Hematopoietic multipotent progenitor cell treated with erythropoietin and hydrocortisone succinate and interleukin-3 and kit ligand, for 6 days (in vitro differentiated cells): ENCODE results near the gene C2orf92.

Source experiments
- DNase-seq: peaks from one replicate; pipeline ENCODE4 v3.0.0-alpha.2; 2015

C2orf92 gene

DNA sequence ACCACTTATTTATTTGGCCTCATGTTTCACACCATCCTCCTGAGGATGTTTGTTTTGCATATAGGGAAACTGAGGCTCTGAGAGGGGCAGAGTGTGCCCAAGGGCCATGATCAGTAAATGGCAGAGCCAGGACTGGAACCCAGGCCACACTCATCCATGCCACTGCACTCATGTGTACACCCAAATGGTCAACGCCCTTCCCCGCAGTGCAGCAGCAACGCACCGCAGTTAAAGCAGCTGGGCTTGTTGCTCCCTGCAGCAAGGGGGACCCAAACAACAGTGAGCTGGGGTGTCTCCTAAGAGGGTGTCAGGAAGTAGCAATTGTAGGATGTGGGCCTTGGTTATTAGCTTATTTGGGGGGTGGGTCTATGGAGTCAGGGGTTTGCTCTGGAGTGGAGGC, 80.5 kb downstream of the C2orf92 start:
- no peak for DNase-seq

DNA sequence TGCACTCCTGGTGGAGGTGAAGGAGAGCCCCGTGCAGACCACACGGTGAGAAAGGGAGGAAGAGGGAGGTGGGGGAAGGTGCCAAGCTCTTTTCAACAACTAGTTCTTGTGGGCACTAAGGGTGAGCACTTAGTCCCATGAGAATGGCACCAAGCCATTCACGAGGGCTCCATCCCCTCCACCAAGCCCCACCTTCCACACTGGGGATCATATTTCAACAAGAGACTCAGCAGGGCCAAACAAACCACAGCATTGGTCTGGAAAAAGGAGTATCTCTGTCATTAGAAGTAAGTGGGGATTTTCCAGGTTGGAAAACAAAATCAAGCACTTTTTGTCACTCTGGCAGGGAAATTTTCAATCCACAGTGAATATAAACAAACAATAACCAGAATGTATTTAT, 82.2 kb downstream of the C2orf92 start:
- no peak for DNase-seq
